MM.1S (cell line): Measurements from ENCODE around the gene NPC1L1.

Experiments
- DNase-seq: peaks from one replicate; pipeline ENCODE4 v3.0.0-alpha.2; 2015
- H2AFZ ChIP-seq: fragments of 300-600 bp; sonication (generic); 2 replicates; pipeline ENCODE4 v1.6.0; 2016; ENCODE audit warnings: antibody characterized with exemption, low read length
- H3F3A ChIP-seq: fragments of 300-600 bp; sonication (generic); 2 replicates; pipeline ENCODE4 v1.6.1; 2016; ENCODE audit warnings: mild to moderate bottlenecking, antibody characterized with exemption, low read length, moderate library complexity, mixed read lengths; ENCODE audit not compliant: insufficient read depth
- H3K27ac ChIP-seq: fragments of 300-600 bp; sonication (generic); 2 replicates; pipeline ENCODE4 v1.5.1; 2016; ENCODE audit warnings: mild to moderate bottlenecking, low read length
- H3K27me3 ChIP-seq: fragments of 300-600 bp; sonication (generic); replicated peaks from 2 replicates; pipeline ENCODE4 v1.6.0; 2016; ENCODE audit warnings: low read length; ENCODE audit not compliant: insufficient read depth
- H3K36me3 ChIP-seq: fragments of 300-600 bp; sonication (generic); replicated peaks from 2 replicates; pipeline ENCODE4 v1.6.1; 2016; ENCODE audit warnings: mild to moderate bottlenecking, low read length, mixed read lengths; ENCODE audit not compliant: insufficient read depth
- H3K4me1 ChIP-seq: fragments of 300-600 bp; sonication (generic); 2 replicates; pipeline ENCODE4 v1.6.1; 2016; ENCODE audit warnings: low read length, mixed read lengths
- H3K4me2 ChIP-seq: fragments of 300-600 bp; sonication (generic); 2 replicates; pipeline ENCODE4 v1.6.0; 2016; ENCODE audit warnings: low read depth, low read length
- H3K4me3 ChIP-seq: fragments of 300-600 bp; sonication (generic); 2 replicates; pipeline ENCODE4 v1.5.1; 2016; ENCODE audit warnings: low read length, mixed read lengths
- H3K79me2 ChIP-seq: fragments of 300-600 bp; sonication (generic); 2 replicates; pipeline ENCODE4 v1.6.1; 2016; ENCODE audit warnings: mixed run types, low read length, mixed read lengths
- H3K9ac ChIP-seq: fragments of 300-600 bp; sonication (generic); 2 replicates; pipeline ENCODE4 v1.6.1; 2016; ENCODE audit warnings: low read length, mixed read lengths
- H3K9me2 ChIP-seq: fragments of 300-600 bp; sonication (generic); replicated peaks from 2 replicates; pipeline ENCODE4 v1.6.1; 2016; ENCODE audit warnings: mild to moderate bottlenecking, low read length, mixed read lengths; ENCODE audit not compliant: insufficient read depth
- H3K9me3 ChIP-seq: fragments of 300-600 bp; sonication (generic); replicated peaks from 2 replicates; pipeline ENCODE4 v1.6.1; 2016; ENCODE audit warnings: mild to moderate bottlenecking, low read length, mixed read lengths; ENCODE audit not compliant: insufficient read depth
- H4K20me1 ChIP-seq: fragments of 300-600 bp; sonication (generic); 2 replicates; pipeline ENCODE4 v1.6.1; 2016; ENCODE audit warnings: mild to moderate bottlenecking, low read length, moderate library complexity, mixed read lengths; ENCODE audit not compliant: insufficient read depth
- EZH2 ChIP-seq: fragments of 300-600 bp; sonication (generic); optimal IDR thresholded peaks from 2 replicates; pipeline ENCODE3; 2017; ENCODE audit warnings: low read depth, mild to moderate bottlenecking, antibody characterized with exemption, low read length, mixed read lengths
- EZH2phosphoT487 ChIP-seq: fragments of 300-600 bp; sonication (generic); IDR thresholded peaks from 2 replicates; pipeline ENCODE4 v1.6.1; 2018; ENCODE audit warnings: antibody characterized with exemption, low read length
- TF ChIP-seq, protein P1 (sequence below): fragments of 300-600 bp; sonication (generic); IDR thresholded peaks from 2 replicates; pipeline ENCODE4 v1.5.1; 2016; ENCODE audit warnings: antibody characterized with exemption, low read length, mixed read lengths

Gene NPC1L1

DNA sequence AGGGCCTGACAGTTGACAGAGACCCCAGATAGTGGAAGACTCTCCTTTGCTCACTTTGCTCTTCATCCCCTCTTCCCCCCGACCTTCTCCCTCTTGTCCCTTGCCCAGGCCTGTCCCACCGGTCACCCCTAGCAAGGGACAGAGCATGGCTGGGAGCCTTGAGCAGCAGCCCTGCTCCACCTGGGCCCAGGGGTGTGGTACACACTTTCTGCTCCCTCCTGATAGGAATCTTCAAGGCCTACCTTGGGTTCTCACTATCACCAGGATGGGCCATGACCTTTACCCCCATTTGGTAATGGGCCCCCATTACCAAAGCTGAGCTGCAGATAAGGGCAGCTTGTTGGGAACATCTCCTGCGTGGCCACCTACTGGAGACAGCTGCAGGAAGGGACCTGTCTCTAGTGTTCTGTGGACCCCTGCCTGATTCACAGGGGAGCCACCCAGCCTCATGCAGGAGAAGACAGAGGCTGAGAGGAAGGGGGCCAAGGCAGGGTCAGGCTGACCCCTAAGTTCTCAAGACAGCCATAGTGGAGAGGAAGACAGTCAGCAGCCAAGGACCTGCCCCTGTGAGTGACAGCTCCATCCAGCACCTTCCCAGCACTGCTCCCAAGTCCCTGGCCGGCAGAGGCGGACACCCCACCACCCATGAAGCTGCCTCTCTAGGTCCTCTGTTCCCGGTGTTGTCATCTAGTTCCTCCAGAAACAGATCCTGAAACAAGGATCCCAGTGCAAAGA, 913 bp upstream of the NPC1L1 start:
- H3K36me3 ChIP-seq = no peaks in the 10 kb centered on the region
- no peaks in the 10 kb centered on the region for H3F3A ChIP-seq
- no peak for TF ChIP-seq EZH2
- TF ChIP-seq EZH2phosphoT487 = no peak
- TF ChIP-seq, protein P1, sequence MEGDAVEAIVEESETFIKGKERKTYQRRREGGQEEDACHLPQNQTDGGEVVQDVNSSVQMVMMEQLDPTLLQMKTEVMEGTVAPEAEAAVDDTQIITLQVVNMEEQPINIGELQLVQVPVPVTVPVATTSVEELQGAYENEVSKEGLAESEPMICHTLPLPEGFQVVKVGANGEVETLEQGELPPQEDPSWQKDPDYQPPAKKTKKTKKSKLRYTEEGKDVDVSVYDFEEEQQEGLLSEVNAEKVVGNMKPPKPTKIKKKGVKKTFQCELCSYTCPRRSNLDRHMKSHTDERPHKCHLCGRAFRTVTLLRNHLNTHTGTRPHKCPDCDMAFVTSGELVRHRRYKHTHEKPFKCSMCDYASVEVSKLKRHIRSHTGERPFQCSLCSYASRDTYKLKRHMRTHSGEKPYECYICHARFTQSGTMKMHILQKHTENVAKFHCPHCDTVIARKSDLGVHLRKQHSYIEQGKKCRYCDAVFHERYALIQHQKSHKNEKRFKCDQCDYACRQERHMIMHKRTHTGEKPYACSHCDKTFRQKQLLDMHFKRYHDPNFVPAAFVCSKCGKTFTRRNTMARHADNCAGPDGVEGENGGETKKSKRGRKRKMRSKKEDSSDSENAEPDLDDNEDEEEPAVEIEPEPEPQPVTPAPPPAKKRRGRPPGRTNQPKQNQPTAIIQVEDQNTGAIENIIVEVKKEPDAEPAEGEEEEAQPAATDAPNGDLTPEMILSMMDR = no peak
- H2AFZ ChIP-seq = no peak overlapping the region
- no peak for DNase-seq
- H3K27ac ChIP-seq = no peak overlapping the region
- H3K9ac ChIP-seq = no peak overlapping the region
- no peaks in the 10 kb centered on the region for H3K79me2 ChIP-seq
- no peaks in the 10 kb centered on the region for H3K9me2 ChIP-seq
- H3K4me3 ChIP-seq = no peak overlapping the region
- H3K4me1 ChIP-seq = no peaks in the 10 kb centered on the region
- no peaks in the 10 kb centered on the region for H4K20me1 ChIP-seq
- no peaks in the 10 kb centered on the region for H3K9me3 ChIP-seq
- no peak overlapping the region for H3K4me2 ChIP-seq
- H3K27me3 ChIP-seq = no peaks in the 10 kb centered on the region

DNA sequence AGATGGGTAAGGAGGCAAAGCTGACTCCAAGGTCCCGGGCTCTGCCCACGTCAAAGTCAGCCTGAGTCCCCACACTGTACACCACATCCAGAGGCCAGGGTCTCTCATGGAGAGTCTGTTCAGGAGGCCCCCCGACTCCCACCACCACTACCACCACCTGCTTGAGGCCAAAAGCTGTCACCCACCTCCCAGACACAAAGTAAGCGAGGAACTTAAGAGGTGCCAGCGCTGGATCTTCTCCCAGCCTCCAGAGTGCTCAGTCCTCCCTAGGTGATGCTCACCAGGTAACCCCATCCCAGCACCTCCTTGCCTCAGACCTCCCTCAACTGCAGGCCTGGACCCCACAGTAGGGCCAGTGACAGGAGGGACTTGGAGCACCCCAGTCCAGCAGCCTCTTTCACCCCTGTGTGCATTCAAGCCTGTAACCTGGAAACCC, 520 bp downstream of the NPC1L1 start:
- no peak for DNase-seq
- Histone ChIP-seq H3K27me3 (no peaks in the 10 kb centered on the region), H3F3A (no peaks in the 10 kb centered on the region), H3K4me1 (no peaks in the 10 kb centered on the region), H3K36me3 (no peaks in the 10 kb centered on the region), H2AFZ (no peak overlapping the region), H3K27ac (no peak overlapping the region), H3K4me2 (no peak overlapping the region), H3K9me2 (no peaks in the 10 kb centered on the region), H3K79me2 (no peaks in the 10 kb centered on the region), H3K4me3 (no peak overlapping the region), H3K9ac (no peak overlapping the region), H3K9me3 (no peaks in the 10 kb centered on the region), H4K20me1 (no peaks in the 10 kb centered on the region)
- TF ChIP-seq EZH2 (no peak), EZH2phosphoT487 (no peak)

DNA sequence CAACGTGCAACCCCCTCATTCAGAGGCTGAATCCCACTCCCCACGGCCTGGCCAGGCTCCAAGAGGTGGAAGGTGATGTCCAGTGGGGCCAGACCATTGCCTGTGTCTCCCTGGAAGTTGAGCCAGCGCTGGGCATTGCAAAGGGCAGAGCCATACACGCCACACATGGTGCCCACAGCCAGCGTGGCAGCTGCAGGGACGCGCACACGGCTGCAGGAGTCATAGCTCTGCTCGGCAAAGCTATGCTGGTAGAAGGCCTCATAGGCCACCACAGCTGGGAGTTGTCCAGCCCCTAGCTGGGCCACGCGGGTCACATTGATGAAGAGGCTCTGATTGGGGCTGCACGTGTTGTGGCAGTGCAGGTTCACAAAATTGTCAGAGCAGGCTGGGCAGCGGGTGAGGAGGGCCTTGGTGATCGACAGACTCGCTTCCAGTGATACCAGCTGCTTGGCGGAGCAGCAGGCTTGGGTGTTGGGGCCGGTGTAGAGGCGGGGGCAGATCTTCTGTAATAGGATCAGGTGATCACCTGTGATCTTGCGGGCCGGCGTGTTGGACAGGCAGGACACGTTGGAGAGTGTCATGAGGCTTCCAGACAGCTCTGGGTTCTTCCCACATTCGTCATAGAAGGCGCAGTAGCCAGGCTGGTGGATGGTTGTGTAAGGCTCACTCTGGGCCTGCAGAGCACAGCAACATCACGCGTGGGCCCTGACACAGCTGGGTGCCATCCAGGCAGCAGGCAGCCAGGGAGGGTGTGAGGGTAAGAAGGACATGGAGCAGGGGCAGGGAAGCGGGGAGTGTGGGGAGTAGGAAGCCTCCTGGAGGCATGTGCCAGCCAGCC, 1.2 kb downstream of the NPC1L1 start:
- H3K9ac ChIP-seq = no peak overlapping the region
- no peak for DNase-seq

More for the DNA sequence above, 1.2 kb downstream of the NPC1L1 start:
- no peaks in the 10 kb centered on the region for H3K4me1 ChIP-seq
- H3K9me3 ChIP-seq = no peaks in the 10 kb centered on the region
- no peak overlapping the region for H2AFZ ChIP-seq
- H4K20me1 ChIP-seq = no peaks in the 10 kb centered on the region
- H3K27ac ChIP-seq = no peak overlapping the region
- H3K4me3 ChIP-seq = no peak overlapping the region
- H3K79me2 ChIP-seq = no peaks in the 10 kb centered on the region
- H3K36me3 ChIP-seq = no peaks in the 10 kb centered on the region
- no peaks in the 10 kb centered on the region for H3K9me2 ChIP-seq
- no peaks in the 10 kb centered on the region for H3F3A ChIP-seq
- H3K27me3 ChIP-seq = no peaks in the 10 kb centered on the region
- TF ChIP-seq EZH2phosphoT487 (no peak), EZH2 (no peak)
- TF ChIP-seq, protein P1 = no peak
- no peak overlapping the region for H3K4me2 ChIP-seq
